Ramos (cell line): ENCODE measurements around the gene KRT80.

Experiments
- in situ Hi-C: fragments of 300-500 bp; cut with MboI; formaldehyde crosslinking; loops from one replicate; pipeline ENCODE4 v1.14.3; 2022; ENCODE audit warnings: low sequenced_read_pairs; ENCODE audit not compliant: unreplicated experiment

Gene KRT80

DNA sequence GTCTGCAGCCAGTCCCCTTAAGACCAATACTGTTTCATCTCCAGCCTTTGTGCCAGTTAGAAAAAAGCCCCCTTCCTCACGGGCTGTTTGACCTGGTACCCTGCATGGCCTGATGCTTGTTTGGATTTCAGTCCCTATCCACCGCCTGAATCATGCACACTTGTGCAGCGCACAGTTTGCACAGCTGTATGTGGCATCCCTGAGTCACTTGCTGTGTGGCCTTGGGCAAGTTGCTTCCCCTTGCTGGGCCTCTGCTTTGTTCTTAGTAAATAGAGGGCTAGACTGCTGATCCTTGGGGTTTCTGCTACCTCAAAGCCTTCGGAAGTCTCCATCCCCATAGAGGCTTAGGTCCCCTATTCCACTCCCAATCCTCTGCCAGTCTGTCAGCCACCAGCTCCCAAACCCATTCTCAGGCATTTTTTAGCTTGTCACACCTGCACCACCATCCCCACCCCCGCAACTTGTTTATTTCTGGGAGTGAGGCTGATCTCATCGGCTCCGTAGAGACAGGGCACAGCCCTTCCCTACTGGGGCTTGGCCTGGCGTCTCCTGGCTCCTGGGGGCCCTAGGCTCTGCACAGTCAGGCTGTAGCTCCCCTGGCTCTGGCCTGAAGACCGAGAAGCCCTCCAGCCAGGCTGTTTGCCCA, 8.8 kb downstream of the KRT80 start:
- in situ Hi-C loops: no loop called here

DNA sequence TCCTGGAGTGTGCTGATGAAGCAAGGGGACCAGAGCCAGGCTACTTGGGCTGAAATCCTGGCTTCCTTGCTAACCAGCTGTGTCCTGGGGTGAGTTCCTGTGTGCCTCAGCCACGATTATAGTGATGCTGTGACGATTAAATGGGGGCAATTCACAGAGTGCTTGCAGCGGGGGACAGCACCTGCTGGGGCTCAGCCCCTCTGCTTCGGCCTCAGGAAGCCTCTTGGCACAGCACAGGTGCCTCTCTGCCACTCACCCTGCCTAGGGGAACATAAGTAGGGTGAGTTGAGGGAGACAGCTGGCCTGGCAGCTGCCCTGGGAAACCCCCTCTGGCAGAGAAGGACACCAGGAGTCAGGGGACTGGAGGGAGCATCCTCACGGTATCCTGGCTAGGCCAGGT, 9.4 kb downstream of the KRT80 start:
- in situ Hi-C loops: no loop called here

DNA sequence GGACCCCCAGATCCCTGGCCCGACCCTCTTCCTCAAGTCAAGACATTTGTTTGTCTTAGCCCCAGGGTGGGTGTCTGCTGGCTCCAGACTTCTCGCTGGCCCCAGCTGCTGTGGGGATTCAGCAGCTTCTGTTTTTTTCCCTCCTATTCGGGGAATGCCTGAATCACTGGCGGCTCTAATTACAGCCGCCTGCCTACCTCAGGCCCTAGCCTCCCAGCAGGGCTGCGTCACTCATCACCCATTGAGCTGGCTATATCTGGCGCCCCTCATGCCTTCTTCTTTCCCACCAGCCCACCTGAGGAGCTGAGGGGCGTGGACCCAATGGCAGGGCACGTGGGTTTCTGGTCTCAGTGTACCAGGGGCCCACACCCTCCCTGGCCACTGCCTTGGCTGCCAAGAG, 10.1 kb downstream of the KRT80 start:
- in situ Hi-C loops: no loop called here

DNA sequence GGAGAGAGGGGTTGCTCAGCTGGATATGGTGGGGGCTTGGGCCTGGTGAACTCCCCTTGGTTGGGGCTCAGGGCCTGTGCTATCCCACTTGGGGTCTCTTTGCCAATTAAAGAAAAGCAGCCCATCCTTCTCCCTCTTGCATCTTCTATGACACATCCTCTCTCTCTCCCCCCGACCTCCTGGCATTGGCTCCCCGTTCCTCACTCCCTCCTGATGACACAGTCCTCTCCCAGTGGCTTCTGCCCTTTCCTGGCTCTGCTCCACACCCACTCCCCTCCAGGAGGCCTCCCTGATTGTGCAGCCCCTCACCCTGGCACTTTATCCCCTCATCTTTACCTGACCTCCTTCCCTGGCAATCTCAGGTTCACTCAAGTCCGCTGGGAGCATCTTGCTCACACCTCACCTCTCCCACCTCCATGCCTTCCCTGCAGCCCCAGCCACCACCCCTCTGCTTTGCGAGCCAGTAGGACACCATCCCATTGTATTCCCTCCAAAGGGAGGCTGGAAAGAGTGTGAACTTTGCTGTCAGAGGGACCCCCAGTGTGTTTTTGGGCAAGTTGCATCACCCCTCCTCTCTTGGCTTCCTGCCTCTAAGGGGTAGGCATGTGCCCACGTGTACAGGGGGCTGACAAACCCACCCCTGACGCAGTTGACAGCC, 10.7 kb downstream of the KRT80 start:
- in situ Hi-C loops: no loop called here

DNA sequence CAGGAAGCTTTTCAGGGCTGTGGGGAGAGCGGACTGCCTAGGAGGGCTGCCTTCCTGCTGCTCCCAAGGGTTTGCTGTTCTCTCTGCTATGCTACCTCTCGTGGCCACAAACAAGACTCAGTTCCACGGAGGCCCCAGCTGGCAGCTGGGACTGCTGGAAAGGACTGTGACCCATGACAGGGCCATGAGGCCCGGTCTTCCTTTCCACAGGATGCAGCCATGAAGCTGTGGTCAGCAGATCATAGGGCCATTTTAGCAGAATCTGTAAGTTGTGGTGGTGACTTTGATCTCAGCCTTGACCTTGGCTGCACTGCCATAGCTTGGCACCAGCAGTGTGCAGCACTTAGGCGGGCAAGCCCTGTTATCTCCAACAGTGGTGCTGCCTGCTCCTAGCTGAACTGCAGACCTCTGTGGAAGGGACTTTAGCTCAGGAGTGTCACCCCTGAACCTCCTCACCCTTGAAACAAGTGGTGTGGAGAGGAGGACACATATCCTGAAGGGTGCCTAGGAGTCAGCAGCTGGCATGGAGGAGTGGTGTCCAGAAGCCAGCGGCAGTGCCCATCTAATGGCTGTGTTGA, 12.3 kb downstream of the KRT80 start:
- in situ Hi-C loops: no loop called here

DNA sequence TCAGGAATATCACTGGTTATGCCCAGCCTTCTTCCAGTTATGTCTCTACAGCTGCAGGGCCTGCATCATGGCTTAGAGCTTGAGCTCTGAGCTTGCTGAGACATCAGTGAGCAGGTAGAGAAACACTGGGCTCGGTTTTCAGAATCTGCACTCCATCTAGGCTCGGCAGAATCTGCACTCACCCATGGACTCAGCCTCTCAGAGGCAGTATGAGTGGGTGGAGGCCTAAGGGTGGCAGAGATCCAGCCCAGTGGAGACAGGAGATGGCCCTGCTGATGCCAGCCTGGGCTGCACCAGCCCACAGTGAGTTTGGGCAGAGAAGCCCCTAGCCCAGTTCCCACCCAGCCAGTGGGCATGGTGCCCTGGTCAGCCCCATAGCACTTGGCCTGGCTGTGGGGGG, 12.8 kb downstream of the KRT80 start:
- in situ Hi-C loops: no loop called here

DNA sequence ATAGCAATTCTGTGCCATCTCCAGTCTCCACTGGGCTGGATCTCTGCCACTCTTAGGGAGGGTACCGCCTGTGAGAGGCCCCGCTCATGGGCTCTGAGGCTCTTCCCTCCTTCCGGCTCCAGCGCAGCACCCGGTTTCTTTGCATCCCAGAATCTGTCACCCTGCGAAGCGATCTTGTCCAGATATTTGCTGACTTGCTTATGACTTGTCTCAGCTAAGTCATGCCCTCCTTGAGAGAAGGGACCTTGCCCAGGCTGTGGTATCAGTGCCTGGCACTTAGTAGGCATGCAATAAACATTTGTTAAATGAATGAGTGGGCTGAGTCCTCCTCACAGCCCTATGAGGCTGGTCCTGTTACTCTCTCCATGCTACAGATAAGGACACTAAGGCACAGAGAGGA, 13.4 kb downstream of the KRT80 start:
- in situ Hi-C loops: no loop called here

DNA sequence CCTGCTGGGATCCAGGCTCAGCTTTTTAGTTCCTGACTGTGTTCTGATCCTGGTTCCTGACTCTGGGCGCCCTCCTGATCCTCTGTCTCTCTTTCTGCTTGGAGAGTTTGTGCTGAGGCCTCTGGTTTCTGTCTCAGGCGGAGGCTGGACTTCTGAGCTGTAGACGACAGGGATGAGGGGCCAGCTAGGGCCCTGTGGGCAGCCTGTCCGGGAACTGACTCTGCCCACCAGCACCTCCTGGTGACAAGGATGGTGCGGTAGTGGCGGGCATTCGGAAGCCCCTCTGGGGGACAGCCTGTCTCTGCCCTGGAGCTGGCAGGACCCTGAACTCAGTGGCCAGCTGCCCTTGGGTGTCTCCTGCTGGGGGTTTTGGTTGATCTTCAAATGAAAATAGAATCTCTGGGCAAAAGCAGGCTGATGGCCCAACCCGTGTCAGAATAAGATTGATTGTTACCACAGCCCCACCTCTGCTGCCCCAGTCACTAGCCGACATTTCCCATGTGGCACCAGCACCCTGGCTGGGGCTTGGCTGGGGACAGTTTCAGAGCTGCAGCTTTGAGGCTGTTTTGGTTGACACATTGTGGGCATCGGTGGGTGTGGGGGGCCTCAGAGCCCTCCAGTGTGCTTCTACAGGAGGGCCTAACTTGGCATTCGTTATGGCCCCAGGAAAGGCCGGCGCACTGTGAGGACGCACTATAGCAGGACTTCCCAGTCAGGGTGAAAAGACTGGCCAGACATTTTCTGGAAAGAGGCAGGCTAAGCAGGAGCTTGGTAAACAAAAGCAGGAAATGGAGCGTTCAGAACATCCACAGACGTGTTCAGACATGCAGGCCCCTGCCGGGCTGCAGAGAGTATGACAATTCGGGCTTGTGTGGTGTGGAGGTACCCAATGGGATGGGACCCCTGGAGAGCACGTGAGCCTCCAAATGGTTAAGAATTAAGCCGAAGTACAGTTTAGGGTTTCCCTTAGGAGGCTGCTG, 16.2 kb downstream of the KRT80 start:
- in situ Hi-C loops: no loop called here

DNA sequence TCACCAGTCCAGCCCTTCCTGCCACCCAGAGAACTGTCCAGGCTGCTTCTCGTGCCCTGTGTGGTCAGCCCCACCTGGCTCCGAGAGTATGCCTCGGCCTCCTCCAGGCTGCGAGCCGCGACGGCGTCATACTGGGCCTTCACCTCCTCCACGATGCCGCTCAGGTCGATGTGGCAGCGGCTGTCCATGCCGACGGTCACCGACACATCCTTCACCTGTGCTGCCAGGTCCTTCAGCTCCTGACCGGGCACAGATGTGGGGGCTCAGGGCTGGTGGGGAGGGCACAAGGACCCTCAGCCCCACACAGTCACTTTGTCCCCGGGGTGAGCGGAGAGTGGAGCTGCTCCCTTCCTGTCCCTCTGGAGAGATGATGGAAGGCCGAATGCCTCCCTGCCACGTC, 18.3 kb downstream of the KRT80 start:
- in situ Hi-C loops: no loop called here

DNA sequence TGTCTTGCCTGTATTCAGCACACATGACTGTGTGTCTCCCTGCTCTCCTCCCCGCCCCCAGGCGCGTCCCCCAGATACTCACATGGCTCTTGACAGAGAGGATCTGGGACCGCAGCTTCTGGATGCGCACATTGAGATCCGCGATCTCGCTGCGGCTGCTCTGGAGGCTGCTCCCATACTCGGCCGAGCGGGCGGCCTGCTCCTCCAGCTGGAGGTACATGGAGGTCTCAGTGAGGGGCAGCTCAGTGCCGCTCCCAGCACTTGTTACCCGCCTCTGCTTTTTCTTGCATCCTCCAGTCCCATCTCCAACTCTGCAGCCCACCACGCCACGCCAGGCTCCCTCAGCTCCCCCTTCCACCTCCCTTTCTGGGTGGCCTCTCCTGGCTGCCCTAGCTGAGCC, 18.9 kb downstream of the KRT80 start:
- in situ Hi-C loops: no loop called here

DNA sequence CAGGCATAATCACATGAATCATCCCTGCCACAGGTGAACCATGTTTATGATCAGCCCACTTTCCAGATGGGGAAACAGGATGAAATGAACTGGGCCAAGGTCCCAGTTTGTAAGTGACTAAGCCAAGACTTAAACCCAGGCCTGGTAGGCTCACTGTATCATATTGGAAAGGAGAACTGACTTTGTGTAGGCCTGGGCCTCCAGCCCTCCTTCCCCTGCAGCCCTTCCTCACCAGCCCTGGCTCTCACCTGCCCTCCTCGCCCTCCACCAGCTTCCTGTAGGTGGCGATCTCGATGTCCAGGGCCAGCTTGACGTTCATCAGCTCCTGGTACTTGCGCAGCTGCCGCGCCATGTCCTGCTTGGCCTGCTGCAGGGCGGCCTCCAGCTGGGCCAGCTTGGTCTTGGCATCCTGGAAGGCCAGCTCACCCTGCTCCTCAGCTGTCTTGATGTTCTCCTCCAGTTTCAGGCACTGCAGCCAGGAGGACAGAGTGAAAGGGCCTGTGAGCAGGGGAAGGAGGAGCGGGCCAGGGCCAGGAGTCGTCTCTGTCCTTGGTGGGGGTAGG, 19.8 kb downstream of the KRT80 start:
- in situ Hi-C loops: no loop called here

DNA sequence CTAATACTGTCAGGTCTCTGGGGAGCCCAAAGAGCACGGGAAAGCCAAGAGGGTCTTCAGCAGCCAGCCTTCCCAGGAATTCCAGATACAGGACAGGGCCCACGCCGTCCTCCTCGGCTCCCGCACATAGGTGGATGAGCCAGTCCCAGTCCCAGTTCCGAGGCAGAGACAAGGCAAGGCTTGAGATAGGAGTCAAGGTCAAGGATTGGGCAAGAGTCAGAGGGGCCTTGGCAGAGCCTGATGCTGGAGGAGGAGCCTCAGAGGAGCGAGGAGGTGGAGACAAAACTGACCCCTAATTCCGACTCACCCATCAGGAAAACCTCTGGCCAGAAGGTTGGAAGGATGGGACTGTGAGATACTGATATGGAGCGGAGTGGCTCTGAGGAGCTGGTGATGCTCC, 21.0 kb downstream of the KRT80 start:
- in situ Hi-C loops: no loop called here

DNA sequence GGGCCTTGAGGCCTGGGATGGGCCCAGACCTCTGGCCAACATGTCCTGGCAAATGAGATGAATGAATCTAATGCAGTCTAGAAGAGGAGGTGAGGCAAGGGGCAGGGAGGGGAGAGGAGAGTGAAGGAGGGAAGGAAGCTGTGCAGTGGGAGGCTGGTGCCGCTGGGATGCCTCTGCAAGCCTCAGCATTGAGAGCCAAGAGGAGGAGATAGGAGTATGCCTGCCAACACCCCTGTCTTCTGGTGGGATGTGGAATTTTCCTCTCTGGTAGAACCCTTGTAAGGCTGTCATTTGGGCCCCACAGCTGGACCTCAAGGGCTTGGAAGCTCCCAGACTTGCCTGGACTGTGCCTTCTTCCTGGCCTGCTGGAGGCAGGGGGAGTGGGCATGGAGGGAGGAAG, 21.9 kb downstream of the KRT80 start:
- in situ Hi-C loops: no loop called here

DNA sequence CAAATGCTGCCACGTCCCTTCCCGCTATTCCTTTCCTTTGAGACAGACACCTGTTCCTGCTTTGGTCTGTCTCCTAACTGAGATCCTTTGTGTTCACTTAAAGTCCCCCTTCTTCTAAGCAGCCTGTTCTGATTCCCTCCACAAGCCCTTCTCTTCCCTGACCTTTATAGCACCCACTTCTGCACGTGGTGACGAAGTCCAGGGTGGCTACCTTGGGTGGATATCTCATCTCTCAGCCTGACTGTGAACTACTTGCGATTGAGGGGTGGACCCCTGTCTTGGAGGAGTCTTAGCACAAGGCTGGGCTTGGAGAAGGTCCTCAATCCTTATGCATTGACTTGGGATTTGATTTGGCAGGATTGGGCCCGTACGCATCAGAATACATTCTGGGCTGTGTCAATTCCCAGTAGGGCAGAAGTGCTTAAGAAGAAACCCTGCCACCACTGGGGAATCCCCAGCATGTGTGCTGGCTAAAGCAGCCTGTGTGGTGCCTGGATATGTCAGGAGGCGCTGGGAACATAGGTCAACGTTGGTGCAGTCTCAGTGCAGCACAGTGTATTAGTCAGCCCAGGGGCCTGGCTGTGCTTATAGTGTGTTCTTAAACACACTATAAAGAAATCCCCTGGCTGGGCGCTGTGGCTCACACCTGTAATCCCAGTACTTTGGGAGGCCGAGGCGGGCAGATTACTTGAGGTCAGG, 23.6 kb downstream of the KRT80 start:
- in situ Hi-C loops: no loop called here

DNA sequence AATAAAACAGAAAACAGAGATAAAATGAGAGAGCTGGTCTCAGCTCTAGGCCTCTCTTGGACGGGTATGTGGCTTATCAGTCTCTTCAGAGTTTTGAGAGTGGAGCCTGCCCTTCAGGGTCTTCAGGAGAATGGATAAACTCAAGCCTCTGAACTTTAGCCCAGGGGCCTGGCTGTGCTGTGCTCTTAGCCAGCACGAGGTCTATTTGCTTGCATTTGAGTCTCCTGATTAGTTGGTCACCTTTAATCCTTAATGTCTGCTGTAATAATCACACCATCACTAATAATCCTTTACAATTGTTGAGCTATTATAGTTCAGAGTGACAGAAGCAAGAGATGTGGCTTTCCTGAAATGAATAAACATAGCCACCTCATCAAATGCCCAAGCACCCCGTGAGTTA, 24.3 kb downstream of the KRT80 start:
- in situ Hi-C loops: no loop called here

DNA sequence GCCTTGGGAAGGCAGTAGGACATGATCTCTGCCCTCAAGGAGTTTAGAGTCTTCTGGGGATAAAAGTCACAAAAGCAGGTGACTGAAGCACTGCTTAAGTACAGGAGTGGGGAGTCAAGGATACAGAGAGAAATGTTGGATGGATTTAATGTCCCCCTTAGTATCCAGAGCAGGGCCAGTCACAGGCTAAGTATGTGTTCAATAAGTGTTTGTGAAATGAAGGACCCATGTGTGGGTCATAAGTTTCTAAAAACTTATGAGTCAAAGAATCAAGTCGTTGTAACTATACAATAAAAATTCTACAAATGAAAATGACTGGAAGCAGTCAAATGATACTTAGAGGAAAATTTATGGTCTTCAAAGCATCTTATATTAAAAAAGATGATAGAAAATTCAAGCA, 25.1 kb downstream of the KRT80 start:
- in situ Hi-C loops: no loop called here

DNA sequence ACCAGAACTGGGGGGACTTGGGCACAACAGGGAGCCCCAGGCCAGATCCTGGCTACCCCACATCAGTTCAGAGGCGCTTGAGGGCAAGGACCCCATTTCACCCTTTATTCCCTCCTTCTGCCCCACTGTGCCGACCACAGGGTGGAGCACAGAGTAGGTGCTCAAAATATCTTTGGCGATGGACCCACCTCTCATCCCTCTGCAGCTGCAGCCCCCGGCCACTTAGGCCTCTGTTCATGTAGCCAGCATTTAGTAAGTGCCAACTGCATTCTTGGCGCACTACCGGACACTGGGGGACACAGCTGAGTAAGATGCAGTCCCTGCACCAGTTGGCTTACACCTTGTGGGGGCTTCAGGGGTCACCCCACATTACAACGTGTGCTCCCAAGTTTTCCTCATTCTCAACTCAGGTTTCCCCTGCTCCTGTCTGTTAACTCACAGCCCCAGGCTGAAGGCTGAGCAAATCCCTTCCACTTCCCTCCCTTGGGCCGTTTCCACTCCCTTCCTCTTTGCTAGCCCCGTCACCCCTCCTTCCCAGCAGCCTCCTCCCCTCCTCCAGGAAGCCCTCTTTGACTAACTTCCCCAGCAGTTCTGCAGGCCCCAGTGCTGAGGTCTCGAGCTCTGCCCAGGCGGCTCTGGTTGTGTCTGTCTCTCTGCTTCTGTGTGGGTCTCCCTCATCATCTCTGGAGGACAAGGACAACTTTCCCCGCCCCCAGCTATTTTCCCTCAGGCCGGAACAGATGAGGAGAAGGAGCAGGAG, 26.5 kb downstream of the KRT80 start:
- in situ Hi-C loops: no loop called here

DNA sequence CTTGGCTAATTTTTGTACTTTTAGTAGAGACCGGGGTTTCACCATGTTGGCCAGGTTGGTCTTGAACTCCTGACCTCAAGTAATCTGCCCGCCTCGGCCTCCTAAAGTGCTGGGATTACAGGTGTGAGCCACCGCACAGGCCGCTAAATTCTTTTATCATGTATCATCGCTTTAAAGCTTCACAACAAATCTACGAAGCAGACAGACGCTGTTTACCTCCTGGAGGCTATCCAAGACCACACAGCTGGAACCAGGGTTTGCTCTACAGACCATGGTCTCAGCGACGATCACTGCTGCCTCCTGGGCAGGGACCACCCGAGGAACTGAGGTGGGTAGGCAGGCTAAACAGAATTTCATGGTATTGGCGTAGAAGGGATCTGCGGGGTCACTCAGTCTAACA, 27.2 kb downstream of the KRT80 start:
- in situ Hi-C loops: no loop called here

DNA sequence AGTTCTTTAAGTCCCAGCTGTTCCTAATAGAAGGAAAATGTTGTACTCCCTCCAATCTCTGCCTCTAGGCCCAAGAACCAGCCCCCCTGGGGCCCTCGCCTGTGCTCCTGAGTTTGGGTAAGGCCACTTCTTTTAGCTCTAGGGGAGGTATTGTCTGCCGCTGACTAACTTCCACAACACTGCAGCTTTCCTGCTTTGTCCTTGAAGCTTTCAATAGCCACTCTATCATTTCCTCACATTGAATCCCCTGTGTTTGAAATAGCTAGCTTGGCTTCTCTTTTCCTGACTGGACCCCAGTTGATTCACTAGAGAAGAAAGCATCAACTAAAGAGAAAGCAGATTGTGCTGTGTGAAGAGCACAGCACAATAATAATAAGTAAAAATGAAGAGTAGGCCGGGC, 28.8 kb downstream of the KRT80 start:
- in situ Hi-C loops: no loop called here
